Transverse colon (tissue), 4 donors: ENCODE data around the gene FAIM2.

Source experiments
- CTCF ChIP-seq, 5 experiments: fragments of 200-600 bp in 3 of 5; fragments of 450-650 bp in 2 of 5; sonication (generic) in 3 of 5; IDR thresholded peaks; 1 replicate in 2 of 5; 2 replicates in 3 of 5; pipeline ENCODE4 v1.5.1; 2016 to 2017; ENCODE audit warnings: antibody characterized with exemption in 5 of 5, inconsistent platforms in 3 of 5, mild to moderate bottlenecking in 2 of 5, moderate library complexity in 1 of 5
- EP300 ChIP-seq: sonication (generic); formaldehyde crosslinking; IDR thresholded peaks from one replicate; pipeline ENCODE4 v1.6.1; 2017; ENCODE audit warnings: antibody characterized with exemption, low read depth
- POLR2AphosphoS5 ChIP-seq, 3 donors: sonication (generic); formaldehyde crosslinking; IDR thresholded peaks; one replicate each; pipeline ENCODE4 v1.6.1; 2016; ENCODE audit warnings: antibody characterized with exemption in 3 of 3

GRCh38 chr12:49824895-49825294 lies 78.8 kb downstream of the FAIM2 start:
- TF ChIP-seq CTCF (IDR thresholded peaks at IDR 0.05) (no peak), POLR2AphosphoS5 (IDR thresholded peaks at IDR 0.05) (no peak), EP300 (no peak)
